Measurements from ENCODE around the gene LBH.
A peak's percentile ranks its signal among the peaks of the same experiment; 100 is the strongest.

LBH gene

GRCh38 chr2:30235859-30236535, 4.7 kb downstream of the LBH start:
- no peak for DNase-seq

DNA sequence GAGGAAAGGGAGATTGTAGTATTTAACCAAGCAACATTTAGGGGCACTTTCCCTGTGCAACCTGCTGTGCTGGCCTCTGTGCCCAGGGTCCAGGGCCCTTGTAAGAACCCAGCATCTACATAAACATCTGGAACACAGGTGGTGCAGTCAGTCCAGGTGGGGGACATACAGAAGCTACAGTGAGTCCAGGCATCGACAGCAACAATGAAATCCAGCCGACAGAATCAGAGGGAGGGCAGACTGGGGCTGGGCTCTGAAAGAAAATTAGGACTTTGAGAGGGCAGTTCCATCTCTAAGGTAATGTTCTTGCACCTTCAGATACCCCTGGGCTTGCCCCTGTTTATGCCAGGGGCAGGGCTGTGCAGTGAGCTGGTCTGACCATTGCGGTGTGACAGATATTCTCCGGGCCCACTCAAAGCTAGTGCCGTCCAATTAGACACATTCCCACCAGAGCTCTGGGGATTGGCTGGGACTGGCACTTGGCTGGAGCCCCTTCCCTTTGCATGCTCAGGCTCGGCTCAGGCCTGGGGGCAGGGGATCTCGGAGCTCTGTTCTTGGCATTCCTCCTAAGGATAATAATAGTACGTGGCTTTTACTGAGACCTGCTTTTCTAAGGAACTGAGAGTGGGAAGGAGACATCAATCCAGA, 5.4 kb downstream of the LBH start:
- no peak for DNase-seq

DNA sequence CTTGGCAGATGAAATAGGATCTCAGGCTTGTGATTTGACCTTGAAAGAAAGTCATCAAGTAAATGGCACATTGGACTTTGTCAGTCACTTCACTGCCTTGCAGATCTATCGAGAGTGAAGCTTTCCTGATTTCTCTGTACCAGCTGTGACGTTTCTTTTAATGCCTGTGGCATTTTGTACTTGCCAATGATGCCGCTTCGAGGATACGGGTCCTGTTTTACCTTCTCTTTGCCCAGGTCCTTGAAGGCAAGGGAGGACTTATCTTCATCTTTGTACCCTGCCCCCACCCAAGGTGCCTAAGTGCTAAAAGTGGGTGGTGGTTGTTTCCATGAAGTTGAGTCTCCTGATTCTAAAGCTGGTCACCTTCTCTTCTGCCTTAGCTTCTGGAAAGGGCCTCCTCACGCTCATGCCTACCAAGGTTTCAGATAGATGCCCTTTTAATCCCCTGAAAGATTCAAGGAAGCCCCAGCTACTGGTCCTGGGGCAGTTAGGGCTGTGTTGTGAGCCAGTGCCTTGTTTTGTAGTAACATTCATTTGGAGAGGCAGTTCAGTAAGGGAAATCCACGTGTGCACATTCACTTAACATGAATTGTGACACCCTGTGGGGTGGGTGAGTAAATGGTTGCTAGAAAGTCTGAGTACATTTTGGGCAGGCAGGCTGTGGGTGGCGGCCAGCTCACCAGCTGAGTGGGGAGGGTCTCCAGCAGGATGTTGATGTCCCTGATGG, 6.1 kb downstream of the LBH start:
- DNase-seq: no peak

DNA sequence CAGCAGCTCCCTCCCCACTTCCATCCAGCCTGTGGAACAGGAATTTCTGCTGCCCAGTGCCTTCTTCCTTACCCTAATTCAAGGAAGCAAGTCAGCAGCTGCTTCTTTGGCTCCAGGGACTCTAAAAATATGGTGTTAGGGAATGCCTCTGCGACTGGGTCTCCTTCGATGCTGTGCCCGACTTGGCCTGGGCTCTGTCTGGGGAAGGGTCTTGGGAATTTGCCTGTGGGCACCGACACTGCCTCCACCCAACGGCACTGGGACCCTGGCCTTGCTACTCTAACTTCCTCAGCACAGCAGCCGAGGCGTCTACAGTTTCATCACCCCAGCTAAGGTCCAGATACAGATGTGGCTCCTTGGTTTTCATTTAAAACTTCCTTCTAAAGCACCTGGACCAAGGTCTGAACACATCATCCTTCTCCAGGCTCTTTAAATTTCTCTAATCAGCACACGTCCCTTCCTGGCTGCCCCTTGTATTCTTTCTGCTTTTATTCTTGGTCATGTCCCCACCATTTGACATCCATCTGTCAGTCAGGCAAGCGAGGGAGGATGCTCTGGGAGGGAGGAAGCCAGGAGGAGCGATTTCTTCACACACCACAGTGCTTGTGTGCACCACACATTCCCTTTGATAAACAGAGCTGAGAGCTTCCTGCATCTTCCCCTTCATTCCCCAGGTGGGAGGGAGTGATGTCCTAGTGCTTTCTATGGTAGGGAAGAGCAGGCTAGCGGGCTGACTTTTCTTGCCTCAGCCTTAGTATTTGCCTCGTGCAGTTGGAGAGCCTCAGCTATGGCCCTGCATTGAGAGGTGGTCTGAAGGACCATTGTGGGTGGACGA, 6.8 kb downstream of the LBH start:
- DNase-seq: no peak

DNA sequence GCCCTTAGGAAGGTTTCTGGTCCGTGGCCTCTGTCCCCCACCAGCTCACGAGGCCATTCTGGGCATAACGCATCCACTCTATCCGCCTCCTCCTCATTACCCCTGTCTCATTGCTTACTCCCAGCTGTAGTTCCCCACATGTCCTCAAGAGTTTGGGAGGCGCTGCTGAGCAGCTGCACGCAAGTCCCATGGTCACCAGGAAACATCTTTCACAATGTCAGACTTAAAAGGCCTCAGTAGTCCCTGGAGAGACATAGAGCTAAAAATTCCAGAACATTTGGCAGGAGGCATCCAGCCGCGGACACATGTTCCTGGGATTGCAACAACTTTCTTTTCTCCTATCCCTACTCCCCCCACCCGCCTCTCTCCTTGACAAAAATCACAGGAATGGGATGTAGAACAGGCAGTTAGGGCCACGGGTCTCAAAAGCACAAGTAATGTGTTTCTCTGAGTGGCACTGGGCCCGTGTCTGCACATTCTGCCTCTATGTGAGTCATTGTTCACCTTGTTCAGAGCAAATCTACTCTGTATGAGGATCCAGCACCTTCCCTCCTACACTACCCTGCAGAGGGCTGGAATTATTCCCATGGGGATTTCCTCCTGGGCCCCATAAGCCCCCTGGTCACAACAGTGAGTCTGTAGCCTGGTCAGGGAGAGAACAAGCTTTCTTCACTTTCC, 8.1 kb downstream of the LBH start:
- peak; percentile 79 for DNase-seq

- DNase-seq: peak; percentile 57
Observed at GRCh38 chr2:30239986-30240752, 8.8 kb downstream of the LBH start.

- DNase-seq: no peak
Observed at GRCh38 chr2:30243231-30243630, 11.9 kb downstream of the LBH start.

GRCh38 chr2:30245364-30245763, 14.0 kb downstream of the LBH start:
- no peak for DNase-seq

- no peak for DNase-seq
Observed at GRCh38 chr2:30248791-30249190, 17.5 kb downstream of the LBH start.

- DNase-seq: no peak
Observed at GRCh38 chr2:30249354-30249753, 18.0 kb downstream of the LBH start.

DNA sequence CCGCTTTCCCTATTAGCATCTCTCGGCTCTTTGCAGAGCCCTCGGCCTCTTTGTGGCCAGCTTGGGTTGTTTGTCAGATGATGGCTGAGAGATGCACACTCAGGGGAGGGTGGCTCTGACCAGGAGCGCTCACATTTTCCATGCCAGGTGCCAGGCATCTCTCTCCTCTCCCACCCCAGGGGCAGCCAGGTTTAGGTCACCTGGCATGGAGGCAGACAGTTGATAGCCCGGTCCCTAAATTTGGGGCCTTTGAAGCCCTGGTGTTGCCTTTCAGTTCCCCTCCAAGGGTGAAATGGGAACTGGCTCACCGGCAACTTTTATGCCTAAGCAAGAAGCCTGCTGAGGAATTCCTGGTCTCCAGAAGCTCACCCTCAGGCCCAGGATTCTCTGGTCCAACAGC, 19.1 kb downstream of the LBH start:
- no peak for DNase-seq

DNA sequence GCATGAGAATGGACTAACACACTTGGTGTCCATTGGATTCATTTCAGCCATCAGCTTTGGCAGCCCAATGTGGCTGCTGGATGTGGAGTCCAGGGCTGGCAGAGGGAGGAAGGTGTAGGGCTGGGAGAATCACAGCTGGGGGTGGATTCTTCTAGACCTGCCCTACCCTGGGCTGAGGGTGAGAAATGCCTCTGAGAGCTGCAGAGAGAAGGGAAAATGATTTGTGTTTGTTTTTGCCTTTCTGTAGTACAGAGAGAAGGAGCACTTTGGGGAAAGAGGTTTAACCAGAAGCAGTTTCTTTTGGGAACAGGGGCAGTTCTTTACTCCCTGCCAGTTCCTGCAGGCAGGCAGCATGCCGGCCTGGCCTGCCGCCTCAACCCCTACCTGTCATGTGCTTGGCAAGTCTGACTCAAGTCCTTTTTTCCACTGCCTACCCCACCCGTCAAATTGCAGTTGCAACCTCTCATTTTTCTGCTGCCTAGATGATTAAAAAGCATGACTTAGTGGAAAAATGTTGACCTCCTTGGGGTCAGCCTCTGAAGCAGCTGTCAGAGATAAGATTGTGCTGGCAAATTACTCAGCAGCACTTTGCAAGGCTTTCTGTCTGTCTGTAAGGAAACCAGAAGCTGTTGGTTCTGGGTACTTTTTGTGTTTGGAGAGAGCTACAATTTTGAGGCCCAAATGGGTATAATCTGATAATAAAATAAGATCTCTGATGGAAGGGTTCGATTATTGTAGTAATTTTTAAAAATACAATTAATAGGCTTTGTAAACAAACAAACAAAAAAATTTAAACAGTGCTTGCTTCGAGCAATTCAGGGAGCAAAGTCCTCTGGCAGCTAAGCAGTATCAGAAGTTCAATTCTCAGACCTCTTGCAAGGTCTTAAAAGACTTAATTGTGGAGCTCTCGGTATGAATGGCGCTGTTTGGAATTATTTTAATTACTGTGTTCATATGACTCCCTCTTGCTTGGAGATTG, 21.7 kb downstream of the LBH start:
- peak; percentile 63 for DNase-seq

- DNase-seq: no peak
Observed at GRCh38 chr2:30253873-30254684, 22.7 kb downstream of the LBH start.

- DNase-seq: no peak
Observed at GRCh38 chr2:30254685-30255001, 23.3 kb downstream of the LBH start.

- no peak for DNase-seq
Observed at GRCh38 chr2:30255026-30255425, 23.7 kb downstream of the LBH start.

DNA sequence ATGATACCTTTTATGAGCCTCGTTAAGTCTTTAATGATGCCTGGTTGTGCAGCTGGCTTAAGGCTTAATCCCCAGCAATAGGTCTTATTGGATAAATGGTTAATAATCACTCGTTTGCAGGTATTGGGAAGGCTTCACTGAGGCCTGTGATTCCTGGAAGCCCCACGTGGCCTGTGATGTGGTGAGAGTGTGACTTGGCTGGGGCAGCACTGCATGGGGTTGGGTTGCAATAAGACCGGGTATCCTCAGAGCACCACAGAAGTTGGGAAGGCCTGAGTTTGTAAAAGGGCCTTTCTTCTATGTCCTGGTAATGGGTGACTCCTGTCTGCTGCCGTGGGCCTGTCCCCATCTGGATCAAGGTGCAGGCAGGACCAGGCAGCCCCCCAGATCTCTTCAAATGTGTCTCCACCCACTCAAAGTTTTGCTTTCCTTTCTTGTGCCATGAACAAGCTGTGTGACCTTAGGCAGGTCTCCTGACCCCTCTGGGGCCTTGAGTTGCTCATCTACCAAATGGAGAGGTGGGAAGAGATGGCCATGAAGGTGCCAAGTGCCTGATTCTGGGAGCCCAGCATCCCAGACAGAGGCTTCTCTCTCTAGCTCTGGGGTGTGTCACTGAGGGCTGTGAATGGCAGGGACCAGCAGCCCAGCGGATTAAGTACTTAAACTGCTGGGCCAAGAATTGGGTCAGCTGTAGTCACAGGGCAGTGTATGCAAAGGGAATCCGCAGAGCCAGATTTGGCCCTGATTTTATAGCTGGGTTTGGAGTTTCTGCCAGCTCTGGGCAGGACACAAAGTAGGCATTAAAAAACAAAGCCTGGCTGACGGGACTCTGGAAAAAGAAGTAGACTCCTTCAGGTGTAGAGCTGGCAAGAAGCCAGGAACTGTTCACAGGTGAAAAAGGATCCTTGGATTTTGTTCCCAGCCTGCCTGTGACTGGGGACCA, 24.4 kb downstream of the LBH start:
- no peak for DNase-seq

- DNase-seq: no peak
Observed at GRCh38 chr2:30257266-30258214, 26.2 kb downstream of the LBH start.

Measured in right hindlimb (tissue), 1 donor.